ENCODE results near the gene DNAI7.

Gene DNAI7

DNA sequence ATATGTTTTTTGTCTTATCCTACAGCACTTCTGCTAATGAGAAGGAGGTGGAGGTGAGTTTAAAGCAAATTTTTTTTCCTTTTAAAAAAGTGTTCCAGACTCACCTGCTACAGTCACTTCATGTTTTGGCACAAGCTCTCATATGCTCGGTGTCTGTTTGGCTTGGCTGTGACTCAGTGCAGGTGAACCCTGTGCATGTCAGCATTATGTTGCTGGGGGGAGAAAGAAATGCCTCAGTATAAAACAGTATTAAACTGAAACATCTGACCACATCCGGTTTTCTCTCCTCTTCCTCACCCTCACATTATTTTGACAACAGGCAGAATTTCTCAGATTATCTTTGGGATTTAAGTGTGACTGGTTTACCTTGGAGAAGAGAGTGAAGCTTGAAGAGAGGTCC lies 105.2 kb downstream of the DNAI7 start:
- no peaks in the 10 kb centered on the region for H3K9me3 ChIP-seq (replicated peaks; ENCODE audit: insufficient read depth, low read length)
- TF ChIP-seq EZH2 (optimal IDR thresholded peaks at IDR 0.05; ENCODE audit: low read depth, low read length): no peak
- no peak for TF ChIP-seq EZH2phosphoT487 (IDR thresholded peaks at IDR 0.05; ENCODE audit: low read length)
- TF ChIP-seq, protein P1, sequence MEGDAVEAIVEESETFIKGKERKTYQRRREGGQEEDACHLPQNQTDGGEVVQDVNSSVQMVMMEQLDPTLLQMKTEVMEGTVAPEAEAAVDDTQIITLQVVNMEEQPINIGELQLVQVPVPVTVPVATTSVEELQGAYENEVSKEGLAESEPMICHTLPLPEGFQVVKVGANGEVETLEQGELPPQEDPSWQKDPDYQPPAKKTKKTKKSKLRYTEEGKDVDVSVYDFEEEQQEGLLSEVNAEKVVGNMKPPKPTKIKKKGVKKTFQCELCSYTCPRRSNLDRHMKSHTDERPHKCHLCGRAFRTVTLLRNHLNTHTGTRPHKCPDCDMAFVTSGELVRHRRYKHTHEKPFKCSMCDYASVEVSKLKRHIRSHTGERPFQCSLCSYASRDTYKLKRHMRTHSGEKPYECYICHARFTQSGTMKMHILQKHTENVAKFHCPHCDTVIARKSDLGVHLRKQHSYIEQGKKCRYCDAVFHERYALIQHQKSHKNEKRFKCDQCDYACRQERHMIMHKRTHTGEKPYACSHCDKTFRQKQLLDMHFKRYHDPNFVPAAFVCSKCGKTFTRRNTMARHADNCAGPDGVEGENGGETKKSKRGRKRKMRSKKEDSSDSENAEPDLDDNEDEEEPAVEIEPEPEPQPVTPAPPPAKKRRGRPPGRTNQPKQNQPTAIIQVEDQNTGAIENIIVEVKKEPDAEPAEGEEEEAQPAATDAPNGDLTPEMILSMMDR (IDR thresholded peaks at IDR 0.05; ENCODE audit: low read length): no peak
- no peak overlapping the region for H3K9ac ChIP-seq (ENCODE audit: low read length)
- H3F3A ChIP-seq (ENCODE audit: insufficient read depth, low read length): no peaks in the 10 kb centered on the region
- peaks cover 6% of the 10 kb centered on the region; the same call in 1 of the 2 replicates for H3K36me3 ChIP-seq (replicated peaks; ENCODE audit: insufficient read depth, low read length)
- H3K4me2 ChIP-seq (ENCODE audit: low read depth, low read length): no peak overlapping the region
- no peaks in the 10 kb centered on the region for H3K9me2 ChIP-seq (replicated peaks; ENCODE audit: insufficient read depth, low read length)
- H3K4me1 ChIP-seq (ENCODE audit: low read length): peaks cover 3% of the 10 kb centered on the region; the same call in 1 of the 2 replicates
- no peaks in the 10 kb centered on the region for H3K27me3 ChIP-seq (replicated peaks; ENCODE audit: insufficient read depth, low read length)
- no peak overlapping the region for H2AFZ ChIP-seq (ENCODE audit: low read length)
- H3K79me2 ChIP-seq (ENCODE audit: low read length): no peaks in the 10 kb centered on the region
- no peaks in the 10 kb centered on the region for H4K20me1 ChIP-seq (ENCODE audit: insufficient read depth, low read length)
- H3K4me3 ChIP-seq (ENCODE audit: low read length): no peak overlapping the region
- no peak overlapping the region for H3K27ac ChIP-seq (ENCODE audit: low read length)
- peak; percentile 15 for DNase-seq

GRCh38 chr12:25087596-25087995 lies 107.4 kb downstream of the DNAI7 start:
- Histone ChIP-seq H2AFZ (ENCODE audit: low read length) (no peak overlapping the region), H3K4me1 (ENCODE audit: low read length) (peaks cover 3% of the 10 kb centered on the region; the same call in 1 of the 2 replicates), H3F3A (ENCODE audit: insufficient read depth, low read length) (no peaks in the 10 kb centered on the region), H3K9me3 (replicated peaks; ENCODE audit: insufficient read depth, low read length) (no peaks in the 10 kb centered on the region), H3K36me3 (replicated peaks; ENCODE audit: insufficient read depth, low read length) (peaks cover 3% of the 10 kb centered on the region; the same call in 1 of the 2 replicates), H3K4me3 (ENCODE audit: low read length) (no peak overlapping the region), H3K27ac (ENCODE audit: low read length) (no peak overlapping the region), H3K79me2 (ENCODE audit: low read length) (no peaks in the 10 kb centered on the region), H3K9me2 (replicated peaks; ENCODE audit: insufficient read depth, low read length) (no peaks in the 10 kb centered on the region), H3K27me3 (replicated peaks; ENCODE audit: insufficient read depth, low read length) (no peaks in the 10 kb centered on the region), H3K4me2 (ENCODE audit: low read depth, low read length) (no peak overlapping the region), H3K9ac (ENCODE audit: low read length) (no peak overlapping the region), H4K20me1 (ENCODE audit: insufficient read depth, low read length) (no peaks in the 10 kb centered on the region)
- DNase-seq: no peak
- TF ChIP-seq EZH2phosphoT487 (IDR thresholded peaks at IDR 0.05; ENCODE audit: low read length) (no peak), EZH2 (optimal IDR thresholded peaks at IDR 0.05; ENCODE audit: low read depth, low read length) (no peak)
- TF ChIP-seq, protein P1 (IDR thresholded peaks at IDR 0.05; ENCODE audit: low read length): no peak

- no peaks in the 10 kb centered on the region for H3F3A ChIP-seq (ENCODE audit: insufficient read depth, low read length)
- H3K9ac ChIP-seq (ENCODE audit: low read length): no peak overlapping the region
- TF ChIP-seq EZH2phosphoT487 (IDR thresholded peaks at IDR 0.05; ENCODE audit: low read length) (no peak), EZH2 (optimal IDR thresholded peaks at IDR 0.05; ENCODE audit: low read depth, low read length) (no peak)
- TF ChIP-seq, protein P1 (IDR thresholded peaks at IDR 0.05; ENCODE audit: low read length): no peak
- no peak overlapping the region for H3K27ac ChIP-seq (ENCODE audit: low read length)
- no peaks in the 10 kb centered on the region for H4K20me1 ChIP-seq (ENCODE audit: insufficient read depth, low read length)
- no peaks in the 10 kb centered on the region for H3K9me3 ChIP-seq (replicated peaks; ENCODE audit: insufficient read depth, low read length)
- no peak overlapping the region for H2AFZ ChIP-seq (ENCODE audit: low read length)
- H3K36me3 ChIP-seq (replicated peaks; ENCODE audit: insufficient read depth, low read length): peaks cover 3% of the 10 kb centered on the region; the same call in 1 of the 2 replicates
- H3K27me3 ChIP-seq (replicated peaks; ENCODE audit: insufficient read depth, low read length): no peaks in the 10 kb centered on the region
- H3K4me2 ChIP-seq (ENCODE audit: low read depth, low read length): no peak overlapping the region
- DNase-seq: no peak
- H3K79me2 ChIP-seq (ENCODE audit: low read length): no peaks in the 10 kb centered on the region
- no peaks in the 10 kb centered on the region for H3K9me2 ChIP-seq (replicated peaks; ENCODE audit: insufficient read depth, low read length)
- peaks cover 3% of the 10 kb centered on the region; the same call in 1 of the 2 replicates for H3K4me1 ChIP-seq (ENCODE audit: low read length)
- no peak overlapping the region for H3K4me3 ChIP-seq (ENCODE audit: low read length)
Observed at GRCh38 chr12:25084816-25085215, 110.1 kb downstream of the DNAI7 start.

Measured in MM.1S (cell line).